ENCODE measurements around the gene C5orf46. TPM values are rescaled to one million over a fixed set of nuclear protein-coding genes. Genes with fewer than 3 reads are reported as not detected.
"Not testable (repeated sequence)": the region's sequence is repeated elsewhere in the genome, so short reads cannot be mapped to it uniquely, and the experiment has no call there.

The C5orf46 gene
- total RNA-seq, 1 donor from 2014 or later = 2.4 TPM

DNA sequence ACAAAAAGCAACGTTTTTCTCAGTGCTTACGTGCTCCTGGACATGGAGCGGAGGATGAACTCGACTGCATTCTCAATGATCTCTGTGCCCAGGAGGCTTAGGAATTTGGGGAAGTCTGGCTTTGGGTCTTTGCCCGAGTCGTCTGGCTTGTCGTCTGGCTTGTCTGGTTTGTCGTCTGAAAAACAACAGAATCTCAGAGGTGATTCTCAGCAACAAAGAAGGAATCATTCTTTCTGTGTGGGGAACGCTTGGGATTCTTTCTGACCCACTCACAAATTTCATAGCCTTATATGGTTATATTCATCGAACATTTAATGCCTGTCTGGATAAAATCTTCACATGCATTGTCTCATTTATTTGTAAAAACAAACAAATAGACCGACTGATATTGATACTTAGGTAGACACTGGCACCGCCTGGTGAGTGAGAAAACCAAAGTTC lies 4.7 kb downstream of the C5orf46 start:
- intact Hi-C loops (cut with DNase I) = no loop called here
- no peak for DNase-seq (ENCODE audit: missing footprints)
- no peak for ATAC-seq

DNA sequence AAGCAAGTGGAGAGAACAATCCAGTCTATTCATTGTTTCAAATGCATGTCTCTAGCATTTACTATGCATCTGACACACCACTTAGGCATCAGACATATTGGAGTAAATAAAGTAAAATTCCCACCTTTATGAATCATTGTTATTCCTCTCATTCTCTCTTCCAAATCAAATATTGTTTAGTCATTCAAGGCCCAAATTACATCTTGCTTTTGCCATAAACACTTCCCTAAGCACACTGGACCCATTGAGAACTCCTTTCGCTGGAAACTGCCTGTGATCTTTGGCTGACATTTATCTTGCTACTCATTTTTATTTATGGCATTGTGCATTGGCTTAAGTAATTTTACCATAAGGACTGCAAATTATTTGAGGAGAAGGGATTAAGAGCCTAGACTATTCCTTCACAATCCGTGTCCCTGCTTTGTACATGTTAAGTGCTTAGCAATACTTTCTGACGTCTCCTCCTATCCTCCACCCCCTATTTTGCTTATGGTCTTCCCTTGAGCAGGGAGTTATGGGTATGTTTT lies 7.4 kb downstream of the C5orf46 start:
- ATAC-seq = no peak
- intact Hi-C loops (cut with DNase I) = no loop called here

DNA sequence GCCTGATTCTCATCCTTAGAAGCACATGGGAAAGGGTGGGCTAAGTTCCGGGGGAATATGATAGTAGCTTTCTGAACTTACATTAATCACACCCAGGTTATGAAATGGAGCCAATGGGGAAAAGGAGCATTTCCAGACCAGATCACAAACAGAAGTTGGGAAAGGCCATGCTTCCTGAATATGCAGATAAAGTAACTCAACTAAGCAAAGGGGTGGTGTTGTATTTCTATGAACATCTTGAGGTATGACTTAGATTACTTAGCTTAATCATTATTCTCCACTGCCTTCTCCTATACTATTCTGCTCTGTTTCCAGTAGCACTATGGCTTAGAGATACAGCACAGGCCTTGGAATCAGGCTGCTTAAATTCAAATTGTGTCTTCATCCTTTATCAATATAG lies 10.5 kb downstream of the C5orf46 start:
- intact Hi-C loops (cut with DNase I) = no loop called here
- DNase-seq (ENCODE audit: missing footprints) = no peak
- no peak for ATAC-seq

More for the DNA sequence above, 7.4 kb downstream of the C5orf46 start:
- no peak for DNase-seq (ENCODE audit: missing footprints)

DNA sequence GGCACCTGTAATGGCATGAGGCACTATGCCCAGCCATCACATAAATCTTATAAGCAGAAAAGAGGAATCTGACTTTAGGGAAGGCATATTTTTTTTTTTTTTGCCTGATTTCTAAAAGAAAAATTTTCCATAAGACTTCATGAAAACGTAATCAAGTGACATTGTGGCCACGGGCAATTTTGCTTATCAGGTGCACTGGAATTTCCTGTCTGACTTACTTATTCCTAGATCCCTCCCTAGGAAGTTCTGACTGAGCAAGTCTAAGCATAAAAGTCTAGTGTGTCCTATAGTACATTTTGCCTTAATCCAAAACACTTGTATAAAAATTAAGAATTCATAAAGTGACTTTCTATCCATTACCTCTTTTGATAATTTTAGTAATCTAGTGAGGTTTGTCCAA lies 12.5 kb downstream of the C5orf46 start:
- intact Hi-C loops (cut with DNase I) = no loop called here
- DNase-seq (ENCODE audit: missing footprints) (no peak), ATAC-seq (no peak)

DNA sequence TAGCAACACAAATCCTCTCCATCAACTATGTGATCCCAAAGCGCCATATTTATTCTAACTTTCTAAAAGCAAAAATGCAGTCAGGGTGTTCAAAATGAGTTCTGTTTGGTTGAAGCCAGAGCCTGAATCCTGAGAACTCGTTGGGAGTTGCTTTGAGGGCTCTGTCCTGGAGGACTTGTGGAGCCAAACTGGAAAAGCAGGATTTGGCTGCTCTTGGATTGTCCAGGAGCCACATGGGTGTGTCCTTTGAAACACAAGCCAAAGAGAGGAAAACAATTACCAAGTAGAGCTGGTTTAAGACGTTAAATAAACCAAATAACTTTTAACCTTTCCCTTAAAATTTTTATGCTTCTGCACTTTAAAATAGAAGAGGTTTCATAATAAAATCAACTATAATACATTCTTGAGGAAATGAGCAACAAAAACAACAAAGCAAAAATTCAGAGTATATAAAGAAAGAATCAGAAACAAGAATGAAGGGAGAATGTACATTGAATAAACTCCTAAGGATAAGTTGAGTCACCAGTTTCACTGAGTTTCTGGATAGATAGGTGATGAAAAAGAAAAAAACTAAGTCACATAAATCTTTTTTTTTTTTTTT lies 13.5 kb downstream of the C5orf46 start:
- DNase-seq (ENCODE audit: missing footprints) = no peak
- no peak for ATAC-seq
- intact Hi-C loops (cut with DNase I) = no loop called here

DNA sequence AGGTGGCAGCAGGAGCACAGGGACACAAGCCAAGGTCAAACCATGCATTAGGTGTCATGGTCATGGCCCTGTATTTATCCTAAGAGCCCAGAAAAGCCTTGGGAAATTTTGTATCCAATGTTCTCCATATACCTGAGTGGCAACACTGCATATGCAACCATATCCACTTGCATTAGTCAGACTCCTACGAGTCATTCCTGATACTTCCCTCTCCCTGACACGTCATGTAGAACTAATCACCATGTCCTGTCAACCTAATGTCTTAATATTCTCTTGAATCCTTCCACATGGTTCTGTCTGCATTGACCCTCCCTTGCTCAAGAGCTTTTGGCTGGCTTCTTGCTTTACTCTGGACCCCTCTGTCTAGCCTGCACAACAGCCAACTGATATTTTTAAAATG lies 18.4 kb downstream of the C5orf46 start:
- intact Hi-C loops (cut with DNase I) = loop anchor here (1.0 kb wide), 1 partner anchor 47 kb away; no protein-coding TSS in a partner anchor

DNA sequence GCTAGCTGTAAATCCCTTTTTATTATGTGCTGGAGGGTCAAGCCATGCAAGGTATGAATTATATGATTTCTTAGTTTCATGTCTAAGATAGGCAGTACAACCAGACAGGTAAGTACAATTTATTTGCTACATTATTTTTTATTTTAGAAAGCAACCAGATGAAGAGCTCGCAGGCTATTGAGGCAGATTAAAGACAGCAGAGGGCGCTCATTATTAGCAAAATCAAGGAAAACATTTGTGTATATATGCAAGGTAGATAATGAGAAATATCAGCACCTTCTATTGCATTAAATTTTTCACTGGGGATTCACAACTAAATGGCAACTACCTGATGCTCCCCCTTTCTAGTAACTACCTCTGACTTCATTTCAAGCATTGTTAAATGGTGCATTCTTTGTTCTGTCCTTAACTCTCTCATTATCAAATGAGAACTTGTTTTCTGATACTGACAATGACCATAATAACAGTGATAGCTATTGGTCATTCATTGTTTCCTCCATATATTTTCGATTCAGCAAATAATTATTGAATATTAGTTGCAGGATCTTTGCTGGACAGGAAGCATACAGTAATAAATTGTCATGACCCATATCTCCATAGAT lies 19.2 kb downstream of the C5orf46 start:
- ATAC-seq (no peak), DNase-seq (ENCODE audit: missing footprints) (no peak)
- intact Hi-C loops (cut with DNase I) = loop anchor here (1.0 kb wide), 1 partner anchor 48 kb away; no protein-coding TSS in a partner anchor

More for the DNA sequence above, 18.4 kb downstream of the C5orf46 start:
- DNase-seq (ENCODE audit: missing footprints) = no peak
- ATAC-seq = no peak

DNA sequence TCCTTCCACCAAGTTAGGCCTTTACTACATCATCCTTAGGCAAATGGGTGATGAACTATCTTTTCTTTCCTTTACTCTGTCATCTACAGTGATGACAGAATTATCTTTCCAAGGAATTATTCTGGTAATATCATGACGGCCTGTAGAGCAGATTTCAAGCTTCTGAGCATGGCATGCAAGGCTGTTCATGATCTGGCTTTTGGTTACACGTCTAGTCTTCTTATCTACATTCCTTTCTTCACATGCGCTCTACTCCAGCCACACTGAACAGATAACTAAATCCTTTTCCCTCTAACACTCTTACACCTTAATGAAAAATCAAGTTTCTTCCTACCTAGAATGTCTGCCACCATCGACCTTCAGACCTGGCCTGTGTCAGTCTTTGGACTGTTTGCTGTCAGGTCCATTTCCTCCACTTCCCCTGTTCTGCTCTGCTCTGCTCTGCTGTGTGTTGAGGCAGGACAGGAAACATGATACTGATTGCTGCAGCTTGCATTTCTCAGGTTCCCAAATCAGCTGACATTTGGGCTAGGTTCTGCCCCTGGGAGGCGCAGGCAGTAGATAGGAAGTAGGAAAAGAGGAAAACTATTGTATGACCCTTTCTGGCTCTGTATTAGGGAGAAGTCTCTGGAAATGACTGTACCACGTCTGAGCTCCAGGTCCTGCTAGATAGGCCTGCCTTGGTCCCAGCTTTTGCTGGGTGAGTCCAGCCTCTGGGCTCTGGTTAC lies 23.6 kb downstream of the C5orf46 start:
- intact Hi-C loops (cut with DNase I) = no loop called here
- DNase-seq (ENCODE audit: missing footprints) (no peak), ATAC-seq (no peak)

DNA sequence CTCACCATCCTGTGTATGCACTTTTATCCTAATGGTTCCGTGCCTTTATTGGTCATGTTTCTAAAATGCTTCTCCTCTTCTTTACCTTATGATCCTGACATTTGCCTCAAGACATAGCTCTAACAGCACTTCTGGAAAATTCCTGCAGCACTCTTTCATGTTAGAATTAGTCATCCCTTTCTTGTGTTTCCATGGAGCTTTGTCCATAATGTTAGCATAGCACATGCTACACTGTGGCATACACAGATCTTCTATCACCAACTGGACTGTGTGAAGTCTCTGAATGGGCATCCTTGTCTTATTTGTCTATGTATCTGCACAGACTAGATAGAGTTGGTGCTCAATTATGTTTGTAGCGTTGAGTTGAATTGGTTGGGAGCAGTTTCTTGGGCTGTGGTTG lies 25.9 kb downstream of the C5orf46 start:
- intact Hi-C loops (cut with DNase I) = no loop called here
- ATAC-seq = no peak
- no peak for DNase-seq (ENCODE audit: missing footprints)

DNA sequence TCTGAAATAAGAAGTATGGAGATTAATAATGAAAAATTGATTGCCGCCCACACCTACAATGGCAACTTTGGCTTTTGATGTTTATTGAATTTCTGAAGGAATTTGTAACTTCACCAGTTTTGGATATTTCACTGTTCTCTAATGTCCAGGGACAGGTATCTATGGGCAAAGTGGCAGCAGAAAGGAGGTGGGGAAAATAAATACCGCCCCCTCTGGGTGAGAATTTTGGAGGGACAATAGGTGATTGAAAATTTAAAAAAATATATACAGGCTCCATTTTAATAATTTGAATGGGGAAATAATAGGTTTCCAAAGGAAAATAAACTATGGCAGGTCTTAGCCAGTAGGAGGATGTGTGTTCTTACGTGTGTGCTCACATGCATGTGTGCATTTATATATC lies 26.6 kb downstream of the C5orf46 start:
- ATAC-seq = no peak
- no peak for DNase-seq (ENCODE audit: missing footprints)
- intact Hi-C loops (cut with DNase I) = no loop called here

DNA sequence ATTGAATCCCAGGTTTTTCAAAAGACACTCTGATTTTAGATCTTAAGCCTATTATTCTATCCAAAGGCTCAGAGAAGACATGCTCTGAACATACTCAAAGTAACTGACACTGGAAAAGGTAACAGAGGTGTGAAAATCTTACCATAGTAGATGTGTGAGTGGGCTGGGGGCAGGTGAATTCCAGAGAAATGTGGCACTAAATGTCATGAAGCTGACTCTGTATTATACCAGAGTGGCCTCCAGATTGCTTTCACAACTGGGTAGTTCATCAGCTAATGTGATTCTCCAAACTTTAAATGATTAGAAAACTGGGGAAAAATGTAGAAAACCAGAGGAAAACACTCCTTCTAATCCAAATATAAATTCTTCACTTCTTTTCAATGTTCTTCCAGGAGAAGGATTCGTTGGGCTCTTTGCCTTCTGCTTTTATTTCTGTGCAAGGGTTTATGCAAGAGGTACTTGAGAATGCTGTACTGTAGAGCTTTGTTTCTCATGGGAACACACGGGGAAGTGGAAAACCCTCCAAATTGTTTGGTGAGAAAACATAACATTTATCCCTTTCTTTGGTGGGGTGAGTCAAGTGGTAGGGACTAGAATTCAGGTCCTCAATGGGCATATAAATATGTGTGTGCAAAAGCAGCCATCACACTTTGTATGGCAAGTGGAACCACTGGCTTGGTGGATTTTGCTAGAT lies 28.1 kb downstream of the C5orf46 start, which contains the start of gene SCGB3A2:
Gene SCGB3A2, plus strand, starts transcription at position 646 of the 694 bp plus-strand sequence. CDS start 93 bp downstream, outside the sequence.
- DNase-seq (ENCODE audit: missing footprints) (no peak), ATAC-seq (no peak)
- intact Hi-C loops (cut with DNase I) = no loop called here

DNA sequence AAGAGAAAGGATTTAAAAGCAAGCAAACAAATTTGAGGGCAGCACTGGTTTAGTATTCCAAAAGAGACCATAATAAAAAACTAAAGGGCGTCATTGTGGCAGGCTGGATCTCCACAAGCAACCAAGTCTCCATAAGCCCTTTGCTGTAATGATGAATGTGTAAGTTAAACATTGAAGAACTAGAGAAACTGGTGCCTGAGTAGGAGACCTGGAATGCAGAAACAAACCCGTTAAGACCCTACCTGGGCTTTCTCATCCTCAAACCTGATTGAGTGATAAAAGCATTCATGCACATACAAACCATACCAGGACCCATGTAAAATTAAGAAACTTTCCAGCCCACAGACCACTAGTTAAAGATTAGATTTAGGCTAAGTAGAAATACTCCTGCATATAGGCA lies 29.7 kb downstream of the C5orf46 start:
- DNase-seq (ENCODE audit: missing footprints) (no peak), ATAC-seq (no peak)
- intact Hi-C loops (cut with DNase I) = no loop called here

DNA sequence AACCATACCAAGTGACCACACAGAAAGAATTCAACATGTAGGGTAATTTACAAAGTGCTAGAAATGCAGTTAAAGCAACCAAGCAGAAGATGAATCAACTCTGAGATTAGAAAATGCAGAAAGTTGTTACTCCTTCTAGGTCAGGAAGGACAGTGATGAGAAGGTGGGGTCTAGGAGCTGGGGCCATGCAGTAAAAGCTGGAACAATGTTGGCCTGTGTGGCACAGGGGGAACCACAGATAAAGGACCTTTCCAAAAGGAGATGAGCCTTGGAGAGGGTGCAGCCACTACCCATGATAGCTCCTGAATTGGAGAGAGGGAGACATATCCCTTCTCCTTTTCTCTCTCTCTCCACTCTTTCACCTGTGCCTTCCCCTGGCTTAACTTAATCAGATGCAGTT lies 30.2 kb downstream of the C5orf46 start:
- ATAC-seq = no peak
- DNase-seq (ENCODE audit: missing footprints) = no peak
- intact Hi-C loops (cut with DNase I) = no loop called here

DNA sequence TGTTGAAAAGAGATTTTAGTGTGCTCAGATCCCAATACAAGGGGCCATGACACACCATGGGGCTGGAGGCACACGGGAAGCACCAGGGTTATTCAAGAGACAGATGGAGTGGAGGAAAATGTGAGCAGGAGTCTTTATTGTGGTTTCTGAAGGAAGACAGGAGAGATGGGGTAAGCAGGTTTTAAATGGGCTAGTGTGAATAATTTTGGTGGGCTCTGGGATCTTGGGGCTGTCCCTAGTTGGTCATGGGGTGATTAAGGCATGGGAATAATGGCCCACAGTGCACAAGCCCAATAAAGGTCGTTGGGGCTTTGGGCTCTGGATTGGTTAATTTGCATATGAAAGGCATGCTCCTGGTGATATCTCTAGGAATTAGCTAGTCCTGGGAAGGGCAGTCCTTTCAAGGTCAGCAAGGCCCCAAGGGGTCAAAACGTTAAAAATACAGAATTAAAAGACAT lies 31.4 kb downstream of the C5orf46 start:
- intact Hi-C loops (cut with DNase I) = no loop called here
- ATAC-seq = no peak
- no peak for DNase-seq (ENCODE audit: missing footprints)

DNA sequence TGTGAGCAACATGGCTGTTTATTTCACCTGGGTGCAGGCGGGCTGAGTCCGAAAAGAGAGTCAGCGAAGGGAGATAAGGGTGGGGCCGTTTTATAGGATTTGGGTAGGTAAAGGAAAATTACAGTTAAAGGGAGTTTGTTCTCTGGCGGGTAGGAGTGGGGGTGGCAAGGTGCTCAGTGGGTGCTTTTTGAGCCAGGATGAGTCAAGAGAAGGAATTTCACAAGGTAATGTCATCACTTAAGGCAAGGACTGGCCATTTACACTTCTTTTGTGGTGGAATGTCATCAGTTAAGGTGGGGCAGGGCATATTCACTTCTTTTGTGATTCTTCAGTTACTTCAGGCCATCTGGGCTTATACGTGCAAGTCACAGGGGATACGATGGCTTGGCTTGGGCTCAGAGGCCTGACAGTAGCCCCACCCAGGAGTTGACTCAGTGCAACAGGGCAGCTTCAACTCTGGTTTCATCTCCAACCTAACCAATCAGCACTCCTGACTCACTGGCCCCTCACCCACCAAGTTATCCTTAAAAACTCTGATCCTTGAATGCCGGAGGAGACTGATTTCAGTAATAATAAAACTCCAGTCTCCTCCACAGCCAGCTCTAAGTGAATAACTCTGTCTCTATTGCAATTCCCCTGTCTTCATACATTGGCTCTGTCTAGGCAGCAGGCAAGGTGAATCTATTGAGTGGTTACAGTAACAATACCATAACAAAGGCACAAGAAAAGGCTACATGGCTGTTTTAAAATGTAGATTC lies 32.0 kb downstream of the C5orf46 start:
- DNase-seq (ENCODE audit: missing footprints); ATAC-seq; intact Hi-C loops (cut with DNase I): not testable (repeated sequence)

DNA sequence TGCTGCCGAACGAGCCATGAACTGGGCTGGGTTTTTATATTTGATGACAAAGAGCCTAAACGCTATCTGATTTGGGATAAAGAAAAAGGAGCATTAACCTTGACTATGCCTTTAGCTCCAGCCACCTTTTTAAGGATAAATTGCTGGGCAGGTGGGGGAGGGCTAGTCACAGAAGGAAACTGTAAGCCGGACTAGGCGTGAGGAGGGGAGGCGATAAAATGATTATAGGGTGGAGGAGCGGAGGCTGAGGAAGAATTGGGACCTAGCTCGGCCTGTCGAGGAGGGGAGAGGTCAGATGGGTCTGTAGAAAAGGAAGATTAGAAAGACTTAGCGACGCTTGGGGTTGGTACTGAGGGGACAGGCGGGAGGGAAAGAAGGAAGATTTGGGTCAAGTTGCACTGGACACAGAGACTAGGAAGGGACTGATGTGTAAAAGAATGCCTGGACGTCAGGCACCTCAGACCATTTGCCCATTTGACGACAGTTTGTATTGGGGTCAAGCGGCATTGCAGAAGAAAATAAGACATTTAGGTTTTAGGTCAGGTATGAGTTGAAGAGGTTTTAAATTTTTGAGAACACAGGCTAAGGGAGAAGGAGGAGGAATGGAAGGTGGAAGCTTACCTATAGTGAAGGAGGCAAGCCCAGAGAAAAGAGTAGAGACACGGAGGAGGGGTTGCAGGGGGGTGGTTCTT lies 33.4 kb downstream of the C5orf46 start:
- DNase-seq (ENCODE audit: missing footprints); intact Hi-C loops (cut with DNase I); ATAC-seq: not testable (repeated sequence)

DNA sequence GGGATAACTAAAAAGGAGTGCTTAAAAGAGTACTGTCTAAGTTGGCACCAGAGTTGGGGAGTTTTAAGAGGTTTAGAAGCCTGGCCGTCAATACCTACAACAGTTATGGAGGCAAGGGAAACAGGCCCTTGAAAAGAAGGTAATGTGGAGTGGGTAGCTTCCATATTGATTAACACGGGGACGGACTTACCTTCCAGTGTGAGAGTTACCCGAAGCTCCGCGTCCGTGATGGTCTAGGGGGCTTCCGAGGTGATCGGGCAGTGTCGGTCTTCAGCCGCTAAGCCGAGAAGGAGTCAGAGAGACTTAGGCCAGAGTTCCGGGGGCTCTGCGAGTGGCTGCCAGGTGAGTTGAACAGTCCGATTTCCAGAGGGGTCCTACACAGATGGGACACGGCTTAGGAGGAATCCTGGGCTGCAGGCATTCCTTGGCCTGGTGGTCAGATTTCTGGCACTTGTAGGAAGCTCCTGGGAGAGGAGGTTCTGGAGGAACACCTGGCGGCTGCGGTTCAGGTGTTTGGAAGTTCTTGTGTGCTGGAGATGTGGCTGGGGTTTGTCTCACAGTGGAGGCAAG lies 34.3 kb downstream of the C5orf46 start:
- DNase-seq (ENCODE audit: missing footprints); ATAC-seq; intact Hi-C loops (cut with DNase I): not testable (repeated sequence)
